HTERT RPE-1 (cell line): ENCODE results near the gene C11orf91.

ENCODE experiments used
- in situ Hi-C: fragments of 300-500 bp; cut with MboI; formaldehyde crosslinking; loops from 4 replicates; pipeline ENCODE4 v1.14.3; 2020; ENCODE audit warnings: low sequenced_read_pairs

C11orf91 gene

GRCh38 chr11:33674035-33674814 is 26.4 kb downstream of the C11orf91 start:
- in situ Hi-C loops, result loop anchor here (25.0 kb wide), 1 partner anchor 312 kb away; no protein-coding TSS in a partner anchor

- in situ Hi-C loops, result loop anchor here (25.0 kb wide), 1 partner anchor 310 kb away; no protein-coding TSS in a partner anchor
Measured at GRCh38 chr11:33672273-33672672, 28.4 kb downstream of the C11orf91 start.

GRCh38 chr11:33670250-33671011 is 30.2 kb downstream of the C11orf91 start:
- in situ Hi-C loops, result loop anchor here (25.0 kb wide), 1 partner anchor 308 kb away; no protein-coding TSS in a partner anchor

- in situ Hi-C loops, result loop anchor here (25.0 kb wide), 1 partner anchor 307 kb away; no protein-coding TSS in a partner anchor
Measured at GRCh38 chr11:33669598-33670249, 30.9 kb downstream of the C11orf91 start.

GRCh38 chr11:33668951-33669596 is 31.6 kb downstream of the C11orf91 start:
- in situ Hi-C loops, result loop anchor here (25.0 kb wide), 1 partner anchor 307 kb away; no protein-coding TSS in a partner anchor

- in situ Hi-C loops, result loop anchor here (25.0 kb wide), 1 partner anchor 306 kb away; no protein-coding TSS in a partner anchor
Measured at GRCh38 chr11:33668468-33668825, 32.2 kb downstream of the C11orf91 start.

- in situ Hi-C loops, result loop anchor here (25.0 kb wide), 1 partner anchor 306 kb away; no protein-coding TSS in a partner anchor
Measured at GRCh38 chr11:33667819-33668467, 32.7 kb downstream of the C11orf91 start.

- in situ Hi-C loops, result loop anchor here (25.0 kb wide), 1 partner anchor 303 kb away; no protein-coding TSS in a partner anchor
Measured at GRCh38 chr11:33665350-33666106, 35.1 kb downstream of the C11orf91 start.

GRCh38 chr11:33664827-33665226 is 35.8 kb downstream of the C11orf91 start:
- in situ Hi-C loops, result loop anchor here (25.0 kb wide), 1 partner anchor 303 kb away; no protein-coding TSS in a partner anchor

- in situ Hi-C loops, result loop anchor here (25.0 kb wide), 1 partner anchor 302 kb away; no protein-coding TSS in a partner anchor
Measured at GRCh38 chr11:33664166-33664565, 36.5 kb downstream of the C11orf91 start.

GRCh38 chr11:33663121-33663520 is 37.5 kb downstream of the C11orf91 start:
- in situ Hi-C loops, result loop anchor here (25.0 kb wide), 1 partner anchor 301 kb away; no protein-coding TSS in a partner anchor

GRCh38 chr11:33661526-33661925 is 39.1 kb downstream of the C11orf91 start:
- in situ Hi-C loops, result loop anchor here (25.0 kb wide), 1 partner anchor 299 kb away; no protein-coding TSS in a partner anchor

GRCh38 chr11:33660962-33661361 is 39.7 kb downstream of the C11orf91 start:
- in situ Hi-C loops, result loop anchor here (25.0 kb wide), 1 partner anchor 299 kb away; no protein-coding TSS in a partner anchor

GRCh38 chr11:33659370-33660139 is 41.1 kb downstream of the C11orf91 start:
- in situ Hi-C loops, result loop anchor here (25.0 kb wide), 1 partner anchor 297 kb away; no protein-coding TSS in a partner anchor

- in situ Hi-C loops, result loop anchor here (25.0 kb wide), 1 partner anchor 296 kb away; no protein-coding TSS in a partner anchor
Measured at GRCh38 chr11:33658195-33658900, 42.3 kb downstream of the C11orf91 start.

- in situ Hi-C loops, result loop anchor here (25.0 kb wide), 1 partner anchor 295 kb away; no protein-coding TSS in a partner anchor
Measured at GRCh38 chr11:33657757-33658156, 42.9 kb downstream of the C11orf91 start.

- in situ Hi-C loops, result loop anchor here (25.0 kb wide), 1 partner anchor 294 kb away; no protein-coding TSS in a partner anchor
Measured at GRCh38 chr11:33656768-33657167, 43.9 kb downstream of the C11orf91 start.
